ENCODE results near the gene GRIPAP1. TPM values are rescaled to one million over a fixed set of nuclear protein-coding genes. Genes with fewer than 3 reads are reported as not detected.

GRIPAP1 gene
- total RNA-seq, 1 donor from 2014 or later: 86.5 TPM

GRCh38 chrX:49019599-49020249 is 17.7 kb upstream of the GRIPAP1 start:
- Mint-ChIP-seq H3K27me3 (ENCODE audit: low read depth) (no peaks in the 10 kb centered on the region), H3K27ac (no peak overlapping the region), H3K4me1 (ENCODE audit: low read depth) (no peaks in the 10 kb centered on the region), H3K9me3 (no peaks in the 10 kb centered on the region), H3K36me3 (ENCODE audit: low read depth) (peaks cover 5% of the 10 kb centered on the region), H3K4me3 (ENCODE audit: low read depth) (no peak overlapping the region)
- intact Hi-C loops (cut with micrococcal nuclease): no loop called here
- no peak for DNase-seq (ENCODE audit: low spot score)

GRCh38 chrX:49019050-49019449 is 17.0 kb upstream of the GRIPAP1 start:
- Mint-ChIP-seq H3K27ac (no peak overlapping the region), H3K27me3 (ENCODE audit: low read depth) (no peaks in the 10 kb centered on the region), H3K36me3 (ENCODE audit: low read depth) (no peaks in the 10 kb centered on the region), H3K9me3 (no peaks in the 10 kb centered on the region), H3K4me1 (ENCODE audit: low read depth) (no peaks in the 10 kb centered on the region), H3K4me3 (ENCODE audit: low read depth) (no peak overlapping the region)
- intact Hi-C loops (cut with micrococcal nuclease): no loop called here
- no peak for DNase-seq (ENCODE audit: low spot score)

DNA sequence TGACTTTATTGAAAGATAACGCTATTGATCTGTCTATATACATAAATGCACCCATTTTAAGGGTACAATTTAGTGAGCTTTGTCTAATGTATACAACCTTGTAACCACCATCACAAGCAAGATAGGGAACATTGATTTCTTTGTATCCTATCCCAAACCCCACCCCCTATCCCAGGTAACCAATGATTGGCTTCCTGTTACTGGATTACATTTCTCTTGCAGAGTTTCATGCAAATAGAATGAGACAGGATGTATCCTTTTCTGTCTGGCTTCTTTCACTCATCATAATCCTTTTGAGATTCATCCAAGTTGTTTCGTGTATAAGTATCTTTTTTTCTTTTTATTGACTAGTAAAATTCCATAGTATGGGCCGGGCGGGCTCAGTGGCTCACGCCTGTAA is 1.6 kb upstream of the GRIPAP1 start:
- peaks cover 20% of the 10 kb centered on the region for H3K4me1 Mint-ChIP-seq (ENCODE audit: low read depth)
- H3K27ac Mint-ChIP-seq: peak overlapping the region; percentile 49
- no peak for DNase-seq (ENCODE audit: low spot score)
- no peaks in the 10 kb centered on the region for H3K27me3 Mint-ChIP-seq (ENCODE audit: low read depth)
- H3K36me3 Mint-ChIP-seq (ENCODE audit: low read depth): peaks cover 21% of the 10 kb centered on the region
- intact Hi-C loops (cut with micrococcal nuclease): loop anchor here (2.0 kb wide), 1 partner anchor 71 kb away; the partner anchor contains the start of gene PRAF2
- peak overlapping the region; percentile 60 for H3K4me3 Mint-ChIP-seq (ENCODE audit: low read depth)
- H3K9me3 Mint-ChIP-seq: no peaks in the 10 kb centered on the region

DNA sequence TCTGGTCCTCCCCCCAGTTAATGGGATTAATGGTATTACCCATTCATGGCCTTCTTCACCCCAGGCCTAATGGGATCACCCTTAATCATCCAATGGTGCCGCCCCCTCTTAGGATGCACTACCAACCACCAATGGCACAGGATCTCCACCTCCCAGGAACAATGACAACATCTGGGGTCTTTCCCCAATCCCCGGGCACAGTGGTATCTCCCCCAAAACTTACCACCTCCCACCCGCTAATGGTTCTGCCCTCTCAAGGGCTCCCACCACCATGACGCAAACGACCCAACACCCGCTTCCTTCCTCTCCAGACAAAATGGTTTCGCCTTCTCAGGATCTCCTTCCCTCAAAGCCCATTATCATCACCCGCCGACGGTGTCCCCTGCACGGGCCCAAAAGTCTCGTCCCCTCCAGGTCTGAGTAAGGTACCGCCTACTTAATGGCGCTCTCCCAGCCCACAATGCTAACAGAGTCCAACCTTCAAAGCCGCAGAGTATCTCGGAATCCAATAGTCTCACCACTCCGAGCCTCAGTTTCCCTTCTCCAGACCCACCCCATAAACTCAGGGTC is 458 bp downstream of the GRIPAP1 start:
- H3K4me3 Mint-ChIP-seq (ENCODE audit: low read depth): peak overlapping the region; percentile 96
- intact Hi-C loops (cut with micrococcal nuclease): loop anchor here (1.0 to 2.0 kb wide), 2 partner anchors 42 to 73 kb away; partner anchors contain the start of genes PRAF2 and TFE3
- H3K4me1 Mint-ChIP-seq (ENCODE audit: low read depth): peaks cover 33% of the 10 kb centered on the region
- no peaks in the 10 kb centered on the region for H3K9me3 Mint-ChIP-seq
- H3K36me3 Mint-ChIP-seq (ENCODE audit: low read depth): peaks cover 41% of the 10 kb centered on the region
- no peak for DNase-seq (ENCODE audit: low spot score)
- H3K27me3 Mint-ChIP-seq (ENCODE audit: low read depth): no peaks in the 10 kb centered on the region
- H3K27ac Mint-ChIP-seq: peak overlapping the region; percentile 96

GRCh38 chrX:49000636-49001035 is 1.4 kb downstream of the GRIPAP1 start:
- no peaks in the 10 kb centered on the region for H3K27me3 Mint-ChIP-seq (ENCODE audit: low read depth)
- intact Hi-C loops (cut with micrococcal nuclease): no loop called here
- peak overlapping the region; percentile 96 for H3K4me3 Mint-ChIP-seq (ENCODE audit: low read depth)
- peaks cover 44% of the 10 kb centered on the region for H3K36me3 Mint-ChIP-seq (ENCODE audit: low read depth)
- DNase-seq (ENCODE audit: low spot score): no peak
- H3K4me1 Mint-ChIP-seq (ENCODE audit: low read depth): peaks cover 33% of the 10 kb centered on the region
- peak overlapping the region; percentile 96 for H3K27ac Mint-ChIP-seq
- H3K9me3 Mint-ChIP-seq: no peaks in the 10 kb centered on the region

DNA sequence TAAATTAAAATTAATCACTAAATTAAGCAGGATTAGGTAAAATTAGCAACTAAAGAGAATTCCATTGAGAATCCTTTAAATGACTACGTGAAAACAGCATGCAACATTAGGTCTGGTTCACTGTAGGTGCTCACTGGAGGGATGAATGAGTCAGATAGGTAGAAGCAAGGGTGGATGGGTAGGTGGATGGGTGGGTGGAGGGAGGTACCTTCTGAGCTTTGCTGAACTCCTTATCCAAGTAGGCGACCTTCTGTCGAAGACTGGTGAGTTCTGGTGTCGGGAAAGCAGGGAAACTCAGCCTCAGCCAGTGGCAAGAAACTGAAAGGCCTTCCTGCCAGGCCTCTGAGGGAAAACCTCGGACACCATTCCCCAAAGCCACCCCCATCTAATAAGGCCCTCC is 3.0 kb downstream of the GRIPAP1 start:
- H3K4me1 Mint-ChIP-seq (ENCODE audit: low read depth): peaks cover 35% of the 10 kb centered on the region
- no peak overlapping the region for H3K4me3 Mint-ChIP-seq (ENCODE audit: low read depth)
- no peaks in the 10 kb centered on the region for H3K27me3 Mint-ChIP-seq (ENCODE audit: low read depth)
- intact Hi-C loops (cut with micrococcal nuclease): no loop called here
- no peak overlapping the region for H3K27ac Mint-ChIP-seq
- no peak for DNase-seq (ENCODE audit: low spot score)
- H3K36me3 Mint-ChIP-seq (ENCODE audit: low read depth): peaks cover 54% of the 10 kb centered on the region
- no peaks in the 10 kb centered on the region for H3K9me3 Mint-ChIP-seq

- H3K4me3 Mint-ChIP-seq (ENCODE audit: low read depth): peak overlapping the region; percentile 11
- peaks cover 59% of the 10 kb centered on the region for H3K36me3 Mint-ChIP-seq (ENCODE audit: low read depth)
- no peak for DNase-seq (ENCODE audit: low spot score)
- no peak overlapping the region for H3K27ac Mint-ChIP-seq
- H3K4me1 Mint-ChIP-seq (ENCODE audit: low read depth): peaks cover 32% of the 10 kb centered on the region
- H3K27me3 Mint-ChIP-seq (ENCODE audit: low read depth): no peaks in the 10 kb centered on the region
- no peaks in the 10 kb centered on the region for H3K9me3 Mint-ChIP-seq
- intact Hi-C loops (cut with micrococcal nuclease): no loop called here
Observed at GRCh38 chrX:48998391-48998790, 3.7 kb downstream of the GRIPAP1 start.

DNA sequence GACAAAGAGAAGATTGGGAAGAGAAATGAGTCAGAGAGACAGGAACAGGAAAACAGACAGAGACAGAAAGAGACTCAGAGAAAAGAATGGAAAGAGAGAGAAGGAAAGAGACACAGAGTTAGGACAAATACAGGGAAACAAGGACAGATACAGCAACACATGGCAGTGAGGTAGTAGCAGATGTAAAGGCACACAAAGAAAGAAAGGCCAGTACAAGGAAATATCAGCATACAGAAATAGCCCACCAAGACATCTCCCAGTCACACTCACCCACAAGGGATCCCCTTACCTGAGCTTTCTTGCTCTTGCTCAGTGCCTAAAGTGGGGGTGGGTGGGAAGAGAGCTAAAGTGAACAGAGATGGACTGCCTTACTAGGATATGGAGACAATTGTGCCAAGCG is 4.2 kb downstream of the GRIPAP1 start:
- H3K4me3 Mint-ChIP-seq (ENCODE audit: low read depth): no peak overlapping the region
- DNase-seq (ENCODE audit: low spot score): no peak
- no peaks in the 10 kb centered on the region for H3K27me3 Mint-ChIP-seq (ENCODE audit: low read depth)
- intact Hi-C loops (cut with micrococcal nuclease): no loop called here
- no peaks in the 10 kb centered on the region for H3K9me3 Mint-ChIP-seq
- peaks cover 32% of the 10 kb centered on the region for H3K4me1 Mint-ChIP-seq (ENCODE audit: low read depth)
- H3K27ac Mint-ChIP-seq: peak overlapping the region; percentile 55
- peaks cover 64% of the 10 kb centered on the region for H3K36me3 Mint-ChIP-seq (ENCODE audit: low read depth)

- Mint-ChIP-seq H3K4me3 (ENCODE audit: low read depth) (no peak overlapping the region), H3K9me3 (no peaks in the 10 kb centered on the region), H3K27me3 (ENCODE audit: low read depth) (no peaks in the 10 kb centered on the region), H3K4me1 (ENCODE audit: low read depth) (peaks cover 32% of the 10 kb centered on the region), H3K27ac (peak overlapping the region; percentile 55), H3K36me3 (ENCODE audit: low read depth) (peaks cover 68% of the 10 kb centered on the region)
- intact Hi-C loops (cut with micrococcal nuclease): no loop called here
- DNase-seq (ENCODE audit: low spot score): no peak
Observed at GRCh38 chrX:48997455-48997854, 4.6 kb downstream of the GRIPAP1 start.

DNA sequence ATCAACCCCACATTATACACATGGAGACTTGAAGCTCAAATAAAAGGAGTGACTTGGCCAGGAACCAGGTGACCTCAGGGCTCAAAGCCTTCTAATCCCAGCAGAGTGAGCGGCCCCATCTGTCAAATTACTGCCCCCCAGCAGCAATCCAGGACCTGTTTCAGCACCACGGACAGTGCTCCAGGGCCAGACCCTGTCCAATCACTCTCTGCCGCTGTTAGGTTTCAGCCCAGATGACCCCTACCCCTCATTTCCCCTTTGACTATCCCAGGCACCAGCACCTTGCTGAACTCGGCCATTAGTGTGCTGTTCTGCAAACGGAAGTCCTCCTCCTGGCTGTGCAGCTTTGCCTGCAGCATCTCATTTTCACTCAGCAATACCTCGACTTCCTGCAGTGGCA is 5.1 kb downstream of the GRIPAP1 start:
- no peak overlapping the region for H3K27ac Mint-ChIP-seq
- H3K4me3 Mint-ChIP-seq (ENCODE audit: low read depth): no peak overlapping the region
- H3K27me3 Mint-ChIP-seq (ENCODE audit: low read depth): no peaks in the 10 kb centered on the region
- peaks cover 32% of the 10 kb centered on the region for H3K4me1 Mint-ChIP-seq (ENCODE audit: low read depth)
- peaks cover 70% of the 10 kb centered on the region for H3K36me3 Mint-ChIP-seq (ENCODE audit: low read depth)
- intact Hi-C loops (cut with micrococcal nuclease): no loop called here
- peak; percentile 9 for DNase-seq (ENCODE audit: low spot score)
- no peaks in the 10 kb centered on the region for H3K9me3 Mint-ChIP-seq

DNA sequence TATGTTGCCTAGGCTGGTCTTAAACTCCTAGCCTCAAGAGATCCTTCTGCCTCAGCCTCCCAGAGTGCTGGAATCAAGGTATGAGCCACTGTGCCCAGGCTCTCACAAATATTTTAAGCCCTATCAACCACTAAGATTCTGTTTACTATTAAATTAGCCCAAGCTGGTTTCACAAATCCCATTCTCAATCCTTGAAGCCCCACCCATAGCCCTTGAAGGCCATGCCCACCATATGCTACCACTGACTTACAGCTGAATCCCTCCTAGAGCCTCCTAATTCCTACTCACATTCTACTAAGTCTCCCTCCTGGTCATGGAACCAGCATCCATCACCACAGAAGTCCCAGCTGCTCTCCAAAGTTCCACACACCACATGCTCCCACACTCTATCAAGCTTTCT is 9.7 kb downstream of the GRIPAP1 start:
- H3K4me1 Mint-ChIP-seq (ENCODE audit: low read depth): peaks cover 4% of the 10 kb centered on the region
- H3K4me3 Mint-ChIP-seq (ENCODE audit: low read depth): no peak overlapping the region
- H3K36me3 Mint-ChIP-seq (ENCODE audit: low read depth): peaks cover 59% of the 10 kb centered on the region
- H3K27me3 Mint-ChIP-seq (ENCODE audit: low read depth): no peaks in the 10 kb centered on the region
- intact Hi-C loops (cut with micrococcal nuclease): no loop called here
- DNase-seq (ENCODE audit: low spot score): no peak
- no peak overlapping the region for H3K27ac Mint-ChIP-seq
- no peaks in the 10 kb centered on the region for H3K9me3 Mint-ChIP-seq

GRCh38 chrX:48989483-48989882 is 12.6 kb downstream of the GRIPAP1 start:
- DNase-seq (ENCODE audit: low spot score): no peak
- Mint-ChIP-seq H3K9me3 (no peaks in the 10 kb centered on the region), H3K4me1 (ENCODE audit: low read depth) (no peaks in the 10 kb centered on the region), H3K27ac (no peak overlapping the region), H3K36me3 (ENCODE audit: low read depth) (peaks cover 50% of the 10 kb centered on the region), H3K4me3 (ENCODE audit: low read depth) (no peak overlapping the region), H3K27me3 (ENCODE audit: low read depth) (no peaks in the 10 kb centered on the region)
- intact Hi-C loops (cut with micrococcal nuclease): no loop called here

GRCh38 chrX:48983896-48984295 is 18.2 kb downstream of the GRIPAP1 start:
- Mint-ChIP-seq H3K4me3 (ENCODE audit: low read depth) (no peak overlapping the region), H3K27ac (no peak overlapping the region)

More at GRCh38 chrX:48983896-48984295, 18.2 kb downstream of the GRIPAP1 start:
- no peak for DNase-seq (ENCODE audit: low spot score)
- Mint-ChIP-seq H3K9me3 (no peaks in the 10 kb centered on the region), H3K27me3 (ENCODE audit: low read depth) (no peaks in the 10 kb centered on the region), H3K36me3 (ENCODE audit: low read depth) (peaks cover 47% of the 10 kb centered on the region), H3K4me1 (ENCODE audit: low read depth) (no peaks in the 10 kb centered on the region)
- intact Hi-C loops (cut with micrococcal nuclease): no loop called here

Data from activated T-helper 2 cell treated with anti-CD3 and anti-CD28 coated beads, Interferon-gamma antibody, Interleukin-2, Interleukin-4, amounts not matched to agents 10 μg/mL and 5 μg/mL and 100 μg/mL, durations not matched to agents 14 hours and 24 hours and 36 hours (primary cell).